A549 (cell line): ENCODE measurements around the gene RPL31. TPM values are rescaled to one million over a fixed set of nuclear protein-coding genes. Genes with fewer than 3 reads are reported as not detected.

Source experiments
- ATAC-seq, 2 experiments: fragments of 200-7000 bp in 1 of 2; fragments of >200 bp in 1 of 2; cut with Nextera tagmentation in 1 of 2; cut with Tn5 transposase in 1 of 2; 3 replicates each; pipeline versions ENCODE4 v1.8.0 to v1.9.1; 2018 to 2020; ENCODE audit warnings: mild to moderate bottlenecking in 1 of 2, moderate library complexity in 1 of 2
- CTCF ChIA-PET: fragments of 300-600 bp; sonication (Branson Sonifier 250); formaldehyde crosslinking; extraction: SDS; loops from one replicate; lab custom pipeline; 2021; ENCODE audit warnings: antibody characterized with exemption, inconsistent platforms; lab: Yijun Ruan, JAX
- POLR2A ChIA-PET: fragments of 350-600 bp; formaldehyde crosslinking; extraction: SDS; loops from one replicate; lab custom pipeline; 2021; ENCODE audit warnings: antibody characterized with exemption, inconsistent platforms; lab: Yijun Ruan, JAX
- DNase-seq, 2 experiments: peaks; one replicate each; pipeline versions ENCODE4 v3.0.0 to v3.0.0-alpha.2; 2011 to 2016; ENCODE audit warnings: low read depth in 1 of 2, low spot score in 1 of 2
- FAIRE-seq: peaks from 2 replicates; lab custom pipeline; 2011; peaks lifted over from hg19 to GRCh38; lab: Jason Lieb, UNC
- H3K27ac ChIP-seq, 2 experiments: fragments of >200 bp; sonication (Bioruptor Twin); formaldehyde crosslinking; 3 replicates each; pipeline ENCODE4 v1.5.1; 2016 to 2017
- H3K4me1 ChIP-seq: fragments of >200 bp; sonication (Bioruptor Twin); formaldehyde crosslinking; 3 replicates; pipeline ENCODE4 v1.6.1; 2016
- H3K4me2 ChIP-seq: fragments of >200 bp; sonication (Bioruptor Twin); formaldehyde crosslinking; 3 replicates; pipeline ENCODE4 v1.6.1; 2016
- H3K4me3 ChIP-seq: fragments of >200 bp; sonication (Bioruptor Twin); formaldehyde crosslinking; 3 replicates; pipeline ENCODE4 v1.5.1; 2016
- H3K9me3 ChIP-seq: fragments of >200 bp; sonication (Bioruptor Twin); formaldehyde crosslinking; 3 replicates; pipeline ENCODE4 v1.6.1; 2016
- ATOH8 ChIP-seq: fragments of 250-450 bp; sonication (Bioruptor Pico); IDR thresholded peaks from 2 replicates; pipeline ENCODE4 v1.5.0; 2020; ENCODE audit warnings: low read depth, mild to moderate bottlenecking, moderate library complexity
- CBX8 ChIP-seq: fragments of 200-600 bp; sonication (generic); IDR thresholded peaks from 2 replicates; pipeline ENCODE4 v1.6.1; 2016
- CHD2 ChIP-seq: fragments of 150-350 bp; IDR thresholded peaks from 2 replicates; pipeline ENCODE4 v1.6.1; 2014; ENCODE audit warnings: low read length; ENCODE audit not compliant: partially characterized antibody
- CHD4 ChIP-seq: fragments of 200-600 bp; sonication (generic); IDR thresholded peaks from 2 replicates; pipeline ENCODE4 v1.6.1; 2016; ENCODE audit warnings: antibody characterized with exemption, mild to moderate bottlenecking, borderline replicate concordance
- E2F6 ChIP-seq: IDR thresholded peaks from 2 replicates; pipeline ENCODE4 v1.6.1; 2012; ENCODE audit warnings: low read depth, borderline replicate concordance
- EHF ChIP-seq: fragments of 250-450 bp; sonication (Bioruptor Pico); IDR thresholded peaks from 2 replicates; pipeline ENCODE4 v1.5.0; 2020; ENCODE audit warnings: mild to moderate bottlenecking
- ELK1 ChIP-seq: fragments of 150-350 bp; IDR thresholded peaks from 2 replicates; pipeline ENCODE4 v1.6.1; 2014; ENCODE audit warnings: low read depth, mild to moderate bottlenecking, low read length
- EP300 ChIP-seq, 2 experiments: fragments of >200 bp; sonication (Bioruptor Twin); formaldehyde crosslinking; IDR thresholded peaks; 2 replicates in 1 of 2; 3 replicates in 1 of 2; pipeline ENCODE4 v1.6.1; 2016 to 2017
- FOXS1 ChIP-seq: fragments of 250-450 bp; sonication (Bioruptor Pico); IDR thresholded peaks from 2 replicates; pipeline ENCODE4 v1.5.0; 2020; ENCODE audit warnings: mild to moderate bottlenecking, moderate library complexity
- HDAC2 ChIP-seq: fragments of 200-600 bp; sonication (generic); IDR thresholded peaks from 2 replicates; pipeline ENCODE4 v1.6.1; 2016
- KDM1A ChIP-seq: fragments of 200-600 bp; sonication (generic); IDR thresholded peaks from 2 replicates; pipeline ENCODE4 v1.6.1; 2016; ENCODE audit warnings: low read depth, mild to moderate bottlenecking
- KDM5A ChIP-seq: fragments of 200-600 bp; sonication (generic); IDR thresholded peaks from 2 replicates; pipeline ENCODE4 v1.6.1; 2016; ENCODE audit warnings: antibody characterized with exemption, mild to moderate bottlenecking
- NR3C1 ChIP-seq: fragments of >200 bp; sonication (Bioruptor Twin); formaldehyde crosslinking; IDR thresholded peaks from 3 replicates; pipeline ENCODE4 v1.6.1; 2017
- RCOR1 ChIP-seq: fragments of 150-350 bp; IDR thresholded peaks from 2 replicates; pipeline ENCODE4 v1.6.1; 2014; ENCODE audit warnings: antibody characterized with exemption, low read length, low read depth
- REST ChIP-seq: fragments of 200-600 bp; sonication (generic); IDR thresholded peaks from 2 replicates; pipeline ENCODE4 v1.6.1; 2016; ENCODE audit warnings: antibody characterized with exemption, mild to moderate bottlenecking, moderate library complexity
- RFX5 ChIP-seq: fragments of 450-650 bp; IDR thresholded peaks from 2 replicates; pipeline ENCODE4 v1.7.1; 2014; ENCODE audit warnings: antibody characterized with exemption, mild to moderate bottlenecking, moderate library complexity
- SMC3 ChIP-seq: fragments of >200 bp; sonication (Bioruptor Twin); formaldehyde crosslinking; IDR thresholded peaks from 3 replicates; pipeline ENCODE4 v1.6.1; 2018; ENCODE audit warnings: inconsistent platforms
- TP53 ChIP-seq: fragments of 250-450 bp; sonication (Bioruptor Pico); IDR thresholded peaks from 2 replicates; pipeline ENCODE4 v1.5.0; 2021; ENCODE audit warnings: mild to moderate bottlenecking, moderate library complexity
- ZC3H11A ChIP-seq: fragments of 450-650 bp; IDR thresholded peaks from 2 replicates; pipeline ENCODE4 v1.6.1; 2014; ENCODE audit warnings: antibody characterized with exemption, mild to moderate bottlenecking
- ZSCAN20 ChIP-seq: fragments of 250-450 bp; sonication (Bioruptor Pico); IDR thresholded peaks from 2 replicates; pipeline ENCODE4 v1.8.0; 2022; ENCODE audit warnings: mild to moderate bottlenecking, moderate library complexity
- whole genome bisulfite sequencing: methylation state at CpG from one replicate; pipeline ENCODE4 v1.1.6; 2017; ENCODE audit errors: missing lambda C conversion rate; 5-methylcytosine and 5-hydroxymethylcytosine counted together
- polyA plus RNA-seq, 4 experiments: library from polyadenylated mRNA; depleted of rRNA in 3 of 4; stranded (reverse); fragments of >200 nt; fragmentation: RNase III in 1 of 4; extraction: RNeasy Plus Mini Kit Qiagen cat#74134 plus additional on column Dnase treatment in 1 of 4; gene quantifications; 2 replicates in 3 of 4; 3 replicates in 1 of 4; pipeline ENCODE4 v1.2.3, GENCODE V29; 2011 to 2017
- TF ChIP-seq, protein P1 (sequence below): fragments of 250-450 bp; sonication (Bioruptor Pico); IDR thresholded peaks from 2 replicates; pipeline ENCODE4 v1.5.0; 2021; ENCODE audit warnings: mild to moderate bottlenecking, moderate library complexity, borderline replicate concordance
- TF ChIP-seq, protein P2 (sequence below): fragments of >200 bp; sonication (Bioruptor Twin); formaldehyde crosslinking; IDR thresholded peaks from 3 replicates; pipeline ENCODE4 v1.5.1; 2016

RPL31 gene
- polyA plus RNA-seq, 2 of the 4 experiments (the other 2 are of a cell fraction) = 1,803 to 2,064 TPM

- no peak overlapping the region for H3K27ac ChIP-seq
- peaks cover 9% of the 10 kb centered on the region for H3K4me1 ChIP-seq
- no peak for ATAC-seq
- no peaks in the 10 kb centered on the region for H3K9me3 ChIP-seq
- TF ChIP-seq RFX5 (no peak), CHD4 (no peak), EP300 (IDR thresholded peaks at IDR 0.05) (no peak), EHF (CRISPR knock-in tag) (no peak), SMC3 (no peak)
- TF ChIP-seq, protein P1, sequence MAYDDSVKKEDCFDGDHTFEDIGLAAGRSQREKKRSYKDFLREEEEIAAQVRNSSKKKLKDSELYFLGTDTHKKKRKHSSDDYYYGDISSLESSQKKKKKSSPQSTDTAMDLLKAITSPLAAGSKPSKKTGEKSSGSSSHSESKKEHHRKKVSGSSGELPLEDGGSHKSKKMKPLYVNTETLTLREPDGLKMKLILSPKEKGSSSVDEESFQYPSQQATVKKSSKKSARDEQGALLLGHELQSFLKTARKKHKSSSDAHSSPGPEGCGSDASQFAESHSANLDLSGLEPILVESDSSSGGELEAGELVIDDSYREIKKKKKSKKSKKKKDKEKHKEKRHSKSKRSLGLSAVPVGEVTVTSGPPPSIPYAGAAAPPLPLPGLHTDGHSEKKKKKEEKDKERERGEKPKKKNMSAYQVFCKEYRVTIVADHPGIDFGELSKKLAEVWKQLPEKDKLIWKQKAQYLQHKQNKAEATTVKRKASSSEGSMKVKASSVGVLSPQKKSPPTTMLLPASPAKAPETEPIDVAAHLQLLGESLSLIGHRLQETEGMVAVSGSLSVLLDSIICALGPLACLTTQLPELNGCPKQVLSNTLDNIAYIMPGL (CRISPR knock-in tag) = no peak
- TF ChIP-seq, protein P2, sequence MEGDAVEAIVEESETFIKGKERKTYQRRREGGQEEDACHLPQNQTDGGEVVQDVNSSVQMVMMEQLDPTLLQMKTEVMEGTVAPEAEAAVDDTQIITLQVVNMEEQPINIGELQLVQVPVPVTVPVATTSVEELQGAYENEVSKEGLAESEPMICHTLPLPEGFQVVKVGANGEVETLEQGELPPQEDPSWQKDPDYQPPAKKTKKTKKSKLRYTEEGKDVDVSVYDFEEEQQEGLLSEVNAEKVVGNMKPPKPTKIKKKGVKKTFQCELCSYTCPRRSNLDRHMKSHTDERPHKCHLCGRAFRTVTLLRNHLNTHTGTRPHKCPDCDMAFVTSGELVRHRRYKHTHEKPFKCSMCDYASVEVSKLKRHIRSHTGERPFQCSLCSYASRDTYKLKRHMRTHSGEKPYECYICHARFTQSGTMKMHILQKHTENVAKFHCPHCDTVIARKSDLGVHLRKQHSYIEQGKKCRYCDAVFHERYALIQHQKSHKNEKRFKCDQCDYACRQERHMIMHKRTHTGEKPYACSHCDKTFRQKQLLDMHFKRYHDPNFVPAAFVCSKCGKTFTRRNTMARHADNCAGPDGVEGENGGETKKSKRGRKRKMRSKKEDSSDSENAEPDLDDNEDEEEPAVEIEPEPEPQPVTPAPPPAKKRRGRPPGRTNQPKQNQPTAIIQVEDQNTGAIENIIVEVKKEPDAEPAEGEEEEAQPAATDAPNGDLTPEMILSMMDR = no peak
- H3K4me2 ChIP-seq = no peak overlapping the region
- no peak overlapping the region for H3K4me3 ChIP-seq
- no peak for FAIRE-seq
- 96% methylated on average over 6 of the region's 6 CpGs for WGBS
- ChIA-PET CTCF (interaction anchor here (0.7 to 1.0 kb wide), 2 partner anchors 11 to 347 kb away, joined by 3 to 4 read pairs; no protein-coding TSS in a partner anchor), POLR2A (no interaction called here)
- no peak for DNase-seq
Observed at GRCh38 chr2:100954044-100954420, 48.1 kb upstream of the RPL31 start.

DNA sequence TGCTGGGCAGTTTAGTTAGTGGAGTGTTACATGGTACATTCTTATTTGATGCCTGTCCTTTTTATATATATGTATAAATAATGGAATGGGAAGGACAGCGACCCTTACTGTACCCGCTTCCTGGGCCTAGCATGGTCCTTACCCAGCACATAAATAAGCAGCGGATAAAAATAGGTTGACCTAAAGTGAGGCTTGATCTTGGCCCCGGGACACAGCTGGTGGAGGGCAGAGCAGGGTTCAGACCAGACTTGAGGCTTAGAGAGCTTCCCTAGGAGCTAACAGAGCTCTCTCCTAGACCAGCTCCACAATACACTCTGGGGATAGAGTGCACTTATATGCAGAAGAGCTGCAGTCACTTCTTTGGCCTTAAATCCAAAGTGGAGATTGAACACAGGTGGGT lies 46.9 kb upstream of the RPL31 start:
- no peak for ATAC-seq
- 96% methylated on average over 4 of the region's 4 CpGs for WGBS
- DNase-seq = no peak
- Histone ChIP-seq H3K4me1 (peaks cover 9% of the 10 kb centered on the region), H3K27ac (no peak overlapping the region), H3K9me3 (no peaks in the 10 kb centered on the region), H3K4me3 (no peak overlapping the region), H3K4me2 (no peak overlapping the region)
- no peak for TF ChIP-seq ZSCAN20 (CRISPR knock-in tag)
- no peak for TF ChIP-seq ATOH8 (CRISPR knock-in tag)
- TF ChIP-seq ZC3H11A = no peak
- no peak for TF ChIP-seq KDM1A
- TF ChIP-seq CBX8 = no peak
- TF ChIP-seq REST = no peak
- ChIA-PET CTCF (interaction anchor here (0.8 to 1.2 kb wide), 2 partner anchors 9 to 20 kb away, joined by 3 read pairs; no protein-coding TSS in a partner anchor), POLR2A (no interaction called here)
- FAIRE-seq = no peak

- WGBS = 93% methylated on average over 5 of the region's 5 CpGs
- TF ChIP-seq CHD2 = no peak
- no peak for TF ChIP-seq KDM5A
- TF ChIP-seq TP53 (CRISPR knock-in tag) = no peak
- TF ChIP-seq FOXS1 (CRISPR knock-in tag) = no peak
- TF ChIP-seq, protein P1 (CRISPR knock-in tag) = no peak
- TF ChIP-seq NR3C1 = no peak
- TF ChIP-seq E2F6 = no peak
- no peak for TF ChIP-seq ELK1
- TF ChIP-seq HDAC2 = no peak
- no peak for TF ChIP-seq RCOR1
Observed at GRCh38 chr2:100956081-100956480, 46.0 kb upstream of the RPL31 start.

More at GRCh38 chr2:100956081-100956480, 46.0 kb upstream of the RPL31 start:
- peaks cover 9% of the 10 kb centered on the region for H3K4me1 ChIP-seq
- ATAC-seq = no peak
- ChIA-PET POLR2A (no interaction called here), CTCF (interaction anchor here (0.8 to 1.0 kb wide), 2 partner anchors 8 to 21 kb away, joined by 3 to 4 read pairs; no protein-coding TSS in a partner anchor)
- no peak overlapping the region for H3K27ac ChIP-seq
- FAIRE-seq = no peak
- no peak overlapping the region for H3K4me3 ChIP-seq
- no peak overlapping the region for H3K4me2 ChIP-seq
- no peak for DNase-seq
- H3K9me3 ChIP-seq = no peaks in the 10 kb centered on the region
